CD14-positive monocyte (primary cell): Measurements from ENCODE around the gene CLEC4M. TPM values are rescaled to one million over a fixed set of nuclear protein-coding genes. Genes with fewer than 3 reads are reported as not detected.

Experiments used
- DNase-seq, 3 donors: peaks; one replicate each; pipeline ENCODE4 v3.0.0-alpha.2; 2011 to 2022
- H2AFZ ChIP-seq: 2 replicates; pipeline ENCODE4 v1.6.0; 2012; ENCODE audit warnings: mild to moderate bottlenecking, low read depth, low read length, inconsistent platforms; ENCODE audit not compliant: insufficient read depth, poor library complexity, severe bottlenecking
- H3K27ac ChIP-seq, 2 donors: 1 replicate in 1 of 2; 2 replicates in 1 of 2; pipeline ENCODE4 v1.5.1; 2012 to 2013; ENCODE audit warnings: low read length in 2 of 2, control low read depth in 1 of 2, inconsistent platforms in 1 of 2, low read depth in 1 of 2, mild to moderate bottlenecking in 1 of 2
- H3K27me3 ChIP-seq, 2 donors: one replicate each; pipeline versions ENCODE4 v1.6.0 to v1.6.1; 2011 to 2013; ENCODE audit warnings: low read length in 2 of 2; ENCODE audit not compliant: control insufficient read depth in 2 of 2, insufficient read depth in 2 of 2
- H3K36me3 ChIP-seq, 2 donors: replicated peaks in 1 of 2; 1 replicate in 1 of 2; 2 replicates in 1 of 2; pipeline versions ENCODE4 v1.5.1 to v1.6.1; 2012 to 2013; ENCODE audit warnings: low read length in 2 of 2, control low read depth in 1 of 2, inconsistent platforms in 1 of 2, mild to moderate bottlenecking in 1 of 2; ENCODE audit not compliant: insufficient read depth in 2 of 2, control insufficient read depth in 1 of 2
- H3K4me1 ChIP-seq, 2 donors: 1 replicate in 1 of 2; 2 replicates in 1 of 2; pipeline versions ENCODE4 v1.5.1 to v1.6.1; 2012 to 2013; ENCODE audit warnings: low read length in 2 of 2, control low read depth in 1 of 2, inconsistent platforms in 1 of 2, mild to moderate bottlenecking in 1 of 2, moderate library complexity in 1 of 2; ENCODE audit not compliant: insufficient read depth in 2 of 2, control insufficient read depth in 1 of 2
- H3K4me2 ChIP-seq: replicated peaks from 2 replicates; pipeline ENCODE3; 2012; ENCODE audit warnings: low read length, moderate library complexity, mild to moderate bottlenecking; ENCODE audit not compliant: poor library complexity, severe bottlenecking; ENCODE audit errors: extremely low read depth
- H3K4me3 ChIP-seq, 3 experiments: fragments of 200-600 bp in 1 of 3; sonication (generic) in 1 of 3; replicated peaks in 1 of 3; 1 replicate in 2 of 3; 2 replicates in 1 of 3; pipeline ENCODE4 v1.5.1; 2011 to 2013; ENCODE audit warnings: low read length in 3 of 3, mild to moderate bottlenecking in 3 of 3, control low read depth in 2 of 3, low read depth in 2 of 3, inconsistent platforms in 1 of 3, moderate library complexity in 1 of 3
- H3K79me2 ChIP-seq: 2 replicates; pipeline ENCODE4 v1.6.0; 2012; ENCODE audit warnings: mild to moderate bottlenecking, control low read depth, inconsistent platforms, low read length, moderate library complexity; ENCODE audit not compliant: insufficient read depth
- H3K9ac ChIP-seq: 2 replicates; pipeline ENCODE4 v1.6.0; 2017; ENCODE audit warnings: low read length, mild to moderate bottlenecking; ENCODE audit not compliant: insufficient read depth, poor library complexity, severe bottlenecking
- H3K9me3 ChIP-seq, 2 donors: replicated peaks in 1 of 2; 1 replicate in 1 of 2; 2 replicates in 1 of 2; pipeline versions ENCODE4 v1.5.1 to v1.6.1; 2012 to 2013; ENCODE audit warnings: low read length in 2 of 2, control low read depth in 1 of 2; ENCODE audit not compliant: control insufficient read depth in 1 of 2, insufficient read depth in 1 of 2
- H4K20me1 ChIP-seq: 2 replicates; pipeline ENCODE4 v1.6.0; 2012; ENCODE audit warnings: mild to moderate bottlenecking, low read length, control low read depth, moderate library complexity; ENCODE audit not compliant: insufficient read depth
- H3K27ac Mint-ChIP-seq, 7 donors: one replicate each; pipeline ENCODE4 v1.8.0; 2020; ENCODE audit warnings: mild to moderate bottlenecking in 7 of 7, mixed read lengths in 7 of 7, moderate library complexity in 6 of 7, inconsistent platforms in 2 of 7
- H3K27me3 Mint-ChIP-seq, 3 donors: one replicate each; pipeline ENCODE4 v1.8.0; 2021 to 2022; ENCODE audit warnings: low read depth in 3 of 3, mild to moderate bottlenecking in 3 of 3, mixed read lengths in 3 of 3, moderate library complexity in 3 of 3, inconsistent platforms in 1 of 3
- H3K36me3 Mint-ChIP-seq, 2 donors: one replicate each; pipeline ENCODE4 v1.8.0; 2020; ENCODE audit warnings: mixed read lengths in 2 of 2, inconsistent platforms in 1 of 2, mild to moderate bottlenecking in 1 of 2
- H3K4me1 Mint-ChIP-seq: one replicate; pipeline ENCODE4 v1.8.0; 2020; ENCODE audit warnings: mild to moderate bottlenecking, mixed read lengths
- H3K4me3 Mint-ChIP-seq, 2 donors: one replicate each; pipeline ENCODE4 v1.8.0; 2020; ENCODE audit warnings: mild to moderate bottlenecking in 2 of 2, mixed read lengths in 2 of 2, moderate library complexity in 1 of 2
- H3K9me3 Mint-ChIP-seq, 7 donors: one replicate each; pipeline ENCODE4 v1.8.0; 2020 to 2022; ENCODE audit warnings: mixed read lengths in 7 of 7, mild to moderate bottlenecking in 6 of 7, moderate library complexity in 6 of 7, inconsistent platforms in 2 of 7
- CTCF ChIP-seq: fragments of 200-600 bp; IDR thresholded peaks from one replicate; pipeline ENCODE4 v1.8.0; 2022; ENCODE audit warnings: antibody characterized with exemption, mild to moderate bottlenecking
- WGBS: methylation state at CpG from one replicate; pipeline ENCODE4 v1.1.5; 2013; ENCODE audit warnings: missing lambda C conversion rate; ENCODE audit not compliant: insufficient coverage; 5-methylcytosine and 5-hydroxymethylcytosine counted together
- intact Hi-C, 2 donors: fragments of 100-400 bp; cut with micrococcal nuclease; formaldehyde crosslinking; loops; one replicate each; pipeline versions ENCODE4 v1.15.0 to v1.15.1; 2023
- polyA plus RNA-seq, 3 donors: library from polyadenylated mRNA; depleted of rRNA in 1 of 3; unstranded in 2 of 3; stranded (reverse) in 1 of 3; fragments of 300-500 nt in 2 of 3; fragments of >200 nt in 1 of 3; fragmentation: Illumina TruSeq in 2 of 3; gene quantifications; 1 replicate in 2 of 3; 2 replicates in 1 of 3; pipeline ENCODE4 v1.2.3, GENCODE V29; 2012 to 2021

Gene CLEC4M
- polyA plus RNA-seq, 3 donors = not detected

- H3K27ac Mint-ChIP-seq = no peak overlapping the region
- Histone ChIP-seq H3K27ac (no peak overlapping the region), H3K36me3 (no peaks in the 10 kb centered on the region), H3K9ac (no peak overlapping the region), H3K27me3 (no peaks in the 10 kb centered on the region), H4K20me1 (no peaks in the 10 kb centered on the region), H3K4me2 (no peak overlapping the region), H2AFZ (no peak overlapping the region), H3K4me1 (peaks cover 36 to 46% of the 10 kb centered on the region in 2 donors), H3K4me3 (no peak overlapping the region), H3K79me2 (no peaks in the 10 kb centered on the region), H3K9me3 (no peaks in the 10 kb centered on the region)
- intact Hi-C loops = no loop called here
- no peaks in the 10 kb centered on the region for H3K36me3 Mint-ChIP-seq
- peaks cover 47% of the 10 kb centered on the region for H3K4me1 Mint-ChIP-seq
- no peak for DNase-seq
- no peak for TF ChIP-seq CTCF
- peaks cover 4 to 6% (median 5%) of the 10 kb centered on the region in 3 donors for H3K27me3 Mint-ChIP-seq
- WGBS = 83% methylated on average over 7 of the region's 8 CpGs
- no peaks in the 10 kb centered on the region for H3K9me3 Mint-ChIP-seq
- no peak overlapping the region for H3K4me3 Mint-ChIP-seq
Observed at GRCh38 chr19:7771072-7771471, 8.0 kb downstream of the CLEC4M start.

GRCh38 chr19:7772752-7773291, 9.8 kb downstream of the CLEC4M start:
- Histone ChIP-seq H3K27me3 (no peaks in the 10 kb centered on the region), H3K4me3 (peak overlapping the region in 1 of 3 experiments; percentile 27), H3K4me1 (peaks cover 31 to 41% of the 10 kb centered on the region in 2 donors), H3K9ac (no peak overlapping the region), H3K79me2 (no peaks in the 10 kb centered on the region), H3K9me3 (no peaks in the 10 kb centered on the region), H3K36me3 (no peaks in the 10 kb centered on the region), H4K20me1 (no peaks in the 10 kb centered on the region), H3K4me2 (peak overlapping the region; percentile 43), H3K27ac (peak overlapping the region in 1 of 2 donors; percentile 54), H2AFZ (no peak overlapping the region)
- no peak for TF ChIP-seq CTCF
- 3% methylated on average over 4 of the region's 8 CpGs for WGBS
- intact Hi-C loops = no loop called here
- Mint-ChIP-seq H3K9me3 (no peaks in the 10 kb centered on the region), H3K4me1 (peaks cover 39% of the 10 kb centered on the region), H3K36me3 (no peaks in the 10 kb centered on the region), H3K4me3 (peak overlapping the region; percentile 58 to 60), H3K27ac (peak overlapping the region; percentile 6 to 88 (median 81)), H3K27me3 (peaks cover 0 to 8% (median 5%) of the 10 kb centered on the region in 3 donors)
- peak; percentile 73 to 89 (median 84) for DNase-seq
